ENCODE measurements around the gene UPP2.

- TF ChIP-seq CTCF (IDR thresholded peaks at IDR 0.05) (no peak), POLR2AphosphoS5 (IDR thresholded peaks at IDR 0.05) (no peak)
Measured at GRCh38 chr2:158060835-158061435, 40.7 kb upstream of the UPP2 start.
